Astrocyte (in vitro differentiated cells and primary cell): ENCODE data around the gene F12.

Experiments used
- CTCF ChIP-seq: IDR thresholded peaks from 2 replicates; pipeline ENCODE4 v1.5.1; 2011; ENCODE audit warnings: low read depth, mild to moderate bottlenecking, inconsistent platforms, low read length, moderate library complexity; ENCODE audit not compliant: insufficient read depth
- EZH2 ChIP-seq: IDR thresholded peaks from 2 replicates; pipeline ENCODE4 v1.6.1; 2012; ENCODE audit warnings: mild to moderate bottlenecking, low read length, inconsistent platforms; ENCODE audit not compliant: insufficient read depth

GRCh38 chr5:177425196-177425800, 15.9 kb upstream of the F12 start:
- TF ChIP-seq EZH2 (no peak), CTCF (no peak)
